Skeletal muscle satellite cell (primary cell): Measurements from ENCODE around the gene DOHH. TPM values are rescaled to one million over a fixed set of nuclear protein-coding genes. Genes with fewer than 3 reads are reported as not detected.
"Not testable (repeated sequence)": the region's sequence is repeated elsewhere in the genome, so short reads cannot be mapped to it uniquely, and the experiment has no call there.

Experiments
- H3K27me3 ChIP-seq: 2 replicates; pipeline ENCODE4 v1.7.0; 2013; ENCODE audit warnings: low read length; ENCODE audit not compliant: control insufficient read depth, insufficient read depth
- H3K36me3 ChIP-seq: 2 replicates; pipeline ENCODE4 v1.7.0; 2013; ENCODE audit warnings: mild to moderate bottlenecking, control low read depth, low read length; ENCODE audit not compliant: insufficient read depth
- H3K4me1 ChIP-seq: 2 replicates; pipeline ENCODE4 v1.7.0; 2013; ENCODE audit warnings: low read length; ENCODE audit not compliant: control insufficient read depth, insufficient read depth
- H3K4me2 ChIP-seq: 2 replicates; pipeline ENCODE4 v1.7.0; 2013; ENCODE audit warnings: mild to moderate bottlenecking, low read length
- H3K4me3 ChIP-seq: 2 replicates; pipeline ENCODE4 v1.7.0; 2013; ENCODE audit warnings: low read length
- H3K9ac ChIP-seq: 2 replicates; pipeline ENCODE4 v1.7.0; 2013; ENCODE audit warnings: mild to moderate bottlenecking, low read depth, low read length, moderate library complexity
- H3K9me3 ChIP-seq: replicated peaks from 2 replicates; pipeline ENCODE4 v1.7.0; 2013; ENCODE audit warnings: mild to moderate bottlenecking, control low read depth, low read length
- small RNA-seq: library from RNA; depleted of rRNA; stranded (forward); fragments of <200 nt; gene quantifications from one replicate; pipeline ENCODE3, GENCODE V24; 2012

Gene DOHH

GRCh38 chr19:3448616-3449334, 51.7 kb downstream of the DOHH start:
- H3K36me3 ChIP-seq: peaks cover 71% of the 10 kb centered on the region
- H3K9ac ChIP-seq: no peak overlapping the region
- H3K27me3 ChIP-seq: no peaks in the 10 kb centered on the region
- no peaks in the 10 kb centered on the region for H3K9me3 ChIP-seq
- no peak overlapping the region for H3K4me2 ChIP-seq
- H3K4me3 ChIP-seq: no peak overlapping the region
- H3K4me1 ChIP-seq: peaks cover 12% of the 10 kb centered on the region

GRCh38 chr19:3446657-3447056, 53.8 kb downstream of the DOHH start:
- Histone ChIP-seq H3K4me1 (peaks cover 11% of the 10 kb centered on the region), H3K36me3 (peaks cover 65% of the 10 kb centered on the region)
- not testable (repeated sequence) for H3K27me3 ChIP-seq, H3K4me3 ChIP-seq, H3K9ac ChIP-seq, H3K4me2 ChIP-seq, H3K9me3 ChIP-seq

- no peaks in the 10 kb centered on the region for H3K4me1 ChIP-seq
- H3K9ac ChIP-seq: no peak overlapping the region
- H3K9me3 ChIP-seq: no peaks in the 10 kb centered on the region
- peaks cover 72% of the 10 kb centered on the region for H3K36me3 ChIP-seq
- no peak overlapping the region for H3K4me3 ChIP-seq
- no peak overlapping the region for H3K4me2 ChIP-seq
- no peaks in the 10 kb centered on the region for H3K27me3 ChIP-seq
Observed at GRCh38 chr19:3444695-3445234, 55.7 kb downstream of the DOHH start.

- Histone ChIP-seq H3K27me3 (no peaks in the 10 kb centered on the region), H3K9me3 (no peaks in the 10 kb centered on the region), H3K4me2 (no peak overlapping the region), H3K9ac (no peak overlapping the region), H3K4me3 (no peak overlapping the region), H3K4me1 (no peaks in the 10 kb centered on the region), H3K36me3 (peaks cover 70% of the 10 kb centered on the region)
Observed at GRCh38 chr19:3443840-3444694, 56.4 kb downstream of the DOHH start.

- Histone ChIP-seq H3K4me2 (no peak overlapping the region), H3K4me1 (no peaks in the 10 kb centered on the region), H3K4me3 (no peak overlapping the region), H3K9me3 (no peaks in the 10 kb centered on the region), H3K36me3 (peaks cover 70% of the 10 kb centered on the region), H3K27me3 (no peaks in the 10 kb centered on the region), H3K9ac (no peak overlapping the region)
Observed at GRCh38 chr19:3442487-3443071, 57.9 kb downstream of the DOHH start.

GRCh38 chr19:3441986-3442329, 58.5 kb downstream of the DOHH start:
- H3K36me3 ChIP-seq: peaks cover 72% of the 10 kb centered on the region
- H3K27me3 ChIP-seq: no peaks in the 10 kb centered on the region
- H3K4me3 ChIP-seq: no peak overlapping the region
- H3K9me3 ChIP-seq: no peaks in the 10 kb centered on the region
- no peak overlapping the region for H3K4me2 ChIP-seq
- no peaks in the 10 kb centered on the region for H3K4me1 ChIP-seq
- no peak overlapping the region for H3K9ac ChIP-seq

GRCh38 chr19:3441089-3441985, 59.1 kb downstream of the DOHH start:
- Histone ChIP-seq H3K9ac (no peak overlapping the region), H3K4me2 (no peak overlapping the region), H3K9me3 (no peaks in the 10 kb centered on the region), H3K4me3 (no peak overlapping the region), H3K27me3 (no peaks in the 10 kb centered on the region), H3K36me3 (peaks cover 72% of the 10 kb centered on the region), H3K4me1 (no peaks in the 10 kb centered on the region)

Small RNAs within 50 kb of the gene (small RNA-seq; reads per million reads assigned to genes)
- gene RF00212: not detected
